ENCODE measurements around the gene RERE. TPM values are rescaled to one million over a fixed set of nuclear protein-coding genes. Genes with fewer than 3 reads are reported as not detected.

RERE gene
- total RNA-seq, 1 donor from 2014 or later = 252 TPM

DNA sequence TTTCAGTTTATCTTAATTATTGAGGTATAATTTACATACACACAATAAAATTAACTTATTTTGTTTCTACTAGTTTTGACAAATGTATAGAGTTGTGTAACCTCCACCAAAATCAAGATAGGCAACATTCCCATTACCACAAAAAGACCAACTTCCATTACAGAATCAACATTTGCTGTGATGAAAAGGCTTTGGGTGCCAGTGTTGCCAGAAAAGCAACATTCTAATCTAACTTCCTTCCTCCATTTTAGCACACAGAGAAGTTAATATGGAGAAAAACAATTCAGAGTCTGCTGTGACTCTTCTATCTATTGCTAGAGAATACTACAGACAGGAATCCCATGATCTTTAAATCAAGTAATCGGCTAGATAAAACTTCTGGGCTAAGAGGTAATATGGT is 245.3 kb downstream of the RERE start:
- peaks cover 27% of the 10 kb centered on the region for H3K4me1 Mint-ChIP-seq (ENCODE audit: low read depth, unreplicated experiment)
- TF ChIP-seq, protein P1, sequence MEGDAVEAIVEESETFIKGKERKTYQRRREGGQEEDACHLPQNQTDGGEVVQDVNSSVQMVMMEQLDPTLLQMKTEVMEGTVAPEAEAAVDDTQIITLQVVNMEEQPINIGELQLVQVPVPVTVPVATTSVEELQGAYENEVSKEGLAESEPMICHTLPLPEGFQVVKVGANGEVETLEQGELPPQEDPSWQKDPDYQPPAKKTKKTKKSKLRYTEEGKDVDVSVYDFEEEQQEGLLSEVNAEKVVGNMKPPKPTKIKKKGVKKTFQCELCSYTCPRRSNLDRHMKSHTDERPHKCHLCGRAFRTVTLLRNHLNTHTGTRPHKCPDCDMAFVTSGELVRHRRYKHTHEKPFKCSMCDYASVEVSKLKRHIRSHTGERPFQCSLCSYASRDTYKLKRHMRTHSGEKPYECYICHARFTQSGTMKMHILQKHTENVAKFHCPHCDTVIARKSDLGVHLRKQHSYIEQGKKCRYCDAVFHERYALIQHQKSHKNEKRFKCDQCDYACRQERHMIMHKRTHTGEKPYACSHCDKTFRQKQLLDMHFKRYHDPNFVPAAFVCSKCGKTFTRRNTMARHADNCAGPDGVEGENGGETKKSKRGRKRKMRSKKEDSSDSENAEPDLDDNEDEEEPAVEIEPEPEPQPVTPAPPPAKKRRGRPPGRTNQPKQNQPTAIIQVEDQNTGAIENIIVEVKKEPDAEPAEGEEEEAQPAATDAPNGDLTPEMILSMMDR (IDR thresholded peaks at IDR 0.05; ENCODE audit: partially characterized antibody, unreplicated experiment) = no peak
- H3K27me3 Mint-ChIP-seq (ENCODE audit: unreplicated experiment) = no peaks in the 10 kb centered on the region
- no peak for DNase-seq
- H3K36me3 Mint-ChIP-seq (ENCODE audit: unreplicated experiment) = no peaks in the 10 kb centered on the region
- H3K4me3 Mint-ChIP-seq (ENCODE audit: unreplicated experiment) = no peak overlapping the region
- peaks cover 7% of the 10 kb centered on the region for H3K9me3 Mint-ChIP-seq (ENCODE audit: unreplicated experiment)
- peak overlapping the region; percentile 63 for H3K27ac Mint-ChIP-seq (ENCODE audit: unreplicated experiment)

- Mint-ChIP-seq H3K36me3 (ENCODE audit: unreplicated experiment) (no peaks in the 10 kb centered on the region), H3K4me1 (ENCODE audit: low read depth, unreplicated experiment) (peaks cover 30% of the 10 kb centered on the region), H3K4me3 (ENCODE audit: unreplicated experiment) (peak overlapping the region; percentile 2), H3K9me3 (ENCODE audit: unreplicated experiment) (peaks cover 7% of the 10 kb centered on the region), H3K27ac (ENCODE audit: unreplicated experiment) (peak overlapping the region; percentile 63), H3K27me3 (ENCODE audit: unreplicated experiment) (no peaks in the 10 kb centered on the region)
- TF ChIP-seq, protein P1 (IDR thresholded peaks at IDR 0.05; ENCODE audit: partially characterized antibody, unreplicated experiment) = no peak
- no peak for DNase-seq
These were observed 246.0 kb downstream of the RERE start for GRCh38 chr1:8571200-8571984.

- H3K27me3 Mint-ChIP-seq (ENCODE audit: unreplicated experiment) = peaks cover 2% of the 10 kb centered on the region
- peak overlapping the region; percentile 81 for H3K27ac Mint-ChIP-seq (ENCODE audit: unreplicated experiment)
- TF ChIP-seq, protein P1 (IDR thresholded peaks at IDR 0.05; ENCODE audit: partially characterized antibody, unreplicated experiment) = no peak
- no peaks in the 10 kb centered on the region for H3K36me3 Mint-ChIP-seq (ENCODE audit: unreplicated experiment)
- peaks cover 27% of the 10 kb centered on the region for H3K4me1 Mint-ChIP-seq (ENCODE audit: low read depth, unreplicated experiment)
- H3K9me3 Mint-ChIP-seq (ENCODE audit: unreplicated experiment) = peaks cover 7% of the 10 kb centered on the region
- DNase-seq = no peak
- no peak overlapping the region for H3K4me3 Mint-ChIP-seq (ENCODE audit: unreplicated experiment)
These were observed 247.0 kb downstream of the RERE start for GRCh38 chr1:8570465-8570864.

DNA sequence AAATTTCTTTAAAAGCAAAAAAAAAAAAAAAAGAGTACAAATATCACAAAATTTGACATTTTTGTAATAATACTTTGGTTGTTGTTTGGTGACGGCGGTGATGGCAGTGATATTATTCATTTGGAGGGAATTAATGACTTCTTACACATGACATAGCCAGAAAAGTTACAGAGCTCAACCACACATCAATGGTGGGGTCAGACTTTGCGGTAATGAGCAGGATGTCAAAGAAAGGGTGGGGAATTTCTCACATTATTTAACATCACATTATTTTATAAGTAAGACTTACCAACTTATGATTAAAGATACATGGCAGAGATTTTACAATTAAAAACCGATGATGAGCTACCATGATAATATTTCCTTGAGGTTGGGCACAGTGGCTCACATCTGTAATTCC is 248.2 kb downstream of the RERE start:
- H3K27me3 Mint-ChIP-seq (ENCODE audit: unreplicated experiment) = peaks cover 4% of the 10 kb centered on the region
- no peak overlapping the region for H3K27ac Mint-ChIP-seq (ENCODE audit: unreplicated experiment)
- TF ChIP-seq, protein P1 (IDR thresholded peaks at IDR 0.05; ENCODE audit: partially characterized antibody, unreplicated experiment) = no peak
- peaks cover 27% of the 10 kb centered on the region for H3K4me1 Mint-ChIP-seq (ENCODE audit: low read depth, unreplicated experiment)
- peaks cover 7% of the 10 kb centered on the region for H3K9me3 Mint-ChIP-seq (ENCODE audit: unreplicated experiment)
- no peak for DNase-seq
- H3K4me3 Mint-ChIP-seq (ENCODE audit: unreplicated experiment) = no peak overlapping the region
- no peaks in the 10 kb centered on the region for H3K36me3 Mint-ChIP-seq (ENCODE audit: unreplicated experiment)

DNA sequence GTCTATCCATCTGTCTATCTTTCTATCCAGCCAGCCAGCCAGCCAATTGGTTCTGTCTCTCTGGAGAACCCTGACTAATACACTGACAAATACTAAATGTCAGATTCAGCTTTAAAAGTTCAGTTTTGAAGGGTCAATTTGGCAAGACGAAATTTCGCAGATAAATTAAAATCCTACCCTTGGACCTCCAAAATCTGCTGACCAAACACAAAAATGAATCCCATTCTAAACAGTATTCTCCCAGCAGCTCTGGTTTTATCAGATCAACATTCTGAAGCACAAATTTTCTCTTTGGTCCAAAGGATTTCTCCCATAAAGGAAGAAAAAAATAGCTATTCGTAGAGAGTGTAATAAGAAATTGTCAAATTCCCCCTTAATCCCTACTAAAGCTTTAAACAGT is 248.6 kb downstream of the RERE start:
- H3K9me3 Mint-ChIP-seq (ENCODE audit: unreplicated experiment) = peaks cover 7% of the 10 kb centered on the region
- TF ChIP-seq, protein P1 (IDR thresholded peaks at IDR 0.05; ENCODE audit: partially characterized antibody, unreplicated experiment) = no peak
- peaks cover 27% of the 10 kb centered on the region for H3K4me1 Mint-ChIP-seq (ENCODE audit: low read depth, unreplicated experiment)
- DNase-seq = no peak
- peak overlapping the region; percentile 17 for H3K27ac Mint-ChIP-seq (ENCODE audit: unreplicated experiment)
- peaks cover 6% of the 10 kb centered on the region for H3K27me3 Mint-ChIP-seq (ENCODE audit: unreplicated experiment)
- H3K4me3 Mint-ChIP-seq (ENCODE audit: unreplicated experiment) = no peak overlapping the region
- no peaks in the 10 kb centered on the region for H3K36me3 Mint-ChIP-seq (ENCODE audit: unreplicated experiment)

Data from glutamatergic neuron (in vitro differentiated cells).